NCI-H1436 treated with DMSO at 0.1 percent for 48 hours (cell line): ENCODE data around the gene DNAH17.

Experiments
- DNase-seq: peaks from one replicate; lab custom pipeline; 2025; lab: John Stamatoyannopoulos, UW

The DNAH17 gene

GRCh38 chr17:78577296-78577695 is at the start of gene DNAH17:
TSS of gene DNAH17 (minus strand) at chr17:78577396. CDS start at chr17:78575057, 2,339 bp downstream.
- DNase-seq: no peak

GRCh38 chr17:78624324-78625151 is 47.3 kb upstream of the DNAH17 start:
- no peak for DNase-seq

GRCh38 chr17:78623541-78623940 is 46.3 kb upstream of the DNAH17 start:
- no peak for DNase-seq

- DNase-seq: no peak
These were observed 45.5 kb upstream of the DNAH17 start for GRCh38 chr17:78622491-78623265.

- no peak for DNase-seq
These were observed 44.7 kb upstream of the DNAH17 start for GRCh38 chr17:78621720-78622490.

GRCh38 chr17:78620099-78620498 is 42.9 kb upstream of the DNAH17 start:
- no peak for DNase-seq

- no peak for DNase-seq
These were observed 42.1 kb upstream of the DNAH17 start for GRCh38 chr17:78619334-78619733.

GRCh38 chr17:78618264-78619066 is 41.3 kb upstream of the DNAH17 start:
- DNase-seq: no peak

- no peak for DNase-seq
These were observed 40.4 kb upstream of the DNAH17 start for GRCh38 chr17:78617511-78618061.

- DNase-seq: no peak
These were observed 39.8 kb upstream of the DNAH17 start for GRCh38 chr17:78616946-78617345.

- no peak for DNase-seq
These were observed 38.4 kb upstream of the DNAH17 start for GRCh38 chr17:78615631-78616030.

GRCh38 chr17:78613416-78613815 is 36.2 kb upstream of the DNAH17 start:
- DNase-seq: no peak

- no peak for DNase-seq
These were observed 34.4 kb upstream of the DNAH17 start for GRCh38 chr17:78611607-78612006.

GRCh38 chr17:78610951-78611511 is 33.8 kb upstream of the DNAH17 start:
- no peak for DNase-seq

GRCh38 chr17:78609191-78609641 is 32.0 kb upstream of the DNAH17 start:
- DNase-seq: no peak

GRCh38 chr17:78608804-78609186 is 31.6 kb upstream of the DNAH17 start:
- no peak for DNase-seq

- no peak for DNase-seq
These were observed 31.1 kb upstream of the DNAH17 start for GRCh38 chr17:78608122-78608803.

- no peak for DNase-seq
These were observed 29.8 kb upstream of the DNAH17 start for GRCh38 chr17:78607038-78607437.

GRCh38 chr17:78605886-78606285 is 28.7 kb upstream of the DNAH17 start:
- DNase-seq: no peak

GRCh38 chr17:78605429-78605828 is 28.2 kb upstream of the DNAH17 start:
- no peak for DNase-seq
